BLaER1 (cell line): Measurements from ENCODE around the gene MAP2K5.

Experiments used
- H3K27ac ChIP-seq: shearing (Covaris generic); formaldehyde crosslinking; 2 replicates; pipeline ENCODE4 v1.8.1; 2022
- H3K27me3 ChIP-seq: shearing (Covaris generic); formaldehyde crosslinking; 2 replicates; pipeline ENCODE4 v1.8.1; 2022
- H3K36me3 ChIP-seq: shearing (Covaris generic); formaldehyde crosslinking; 2 replicates; pipeline ENCODE4 v1.8.1; 2022
- H3K4me1 ChIP-seq: shearing (Covaris generic); formaldehyde crosslinking; 2 replicates; pipeline ENCODE4 v1.8.1; 2022
- H3K4me2 ChIP-seq: shearing (Covaris generic); formaldehyde crosslinking; 2 replicates; pipeline ENCODE4 v1.8.1; 2022
- H3K4me3 ChIP-seq: shearing (Covaris generic); formaldehyde crosslinking; 2 replicates; pipeline ENCODE4 v1.8.1; 2022
- H3K9ac ChIP-seq: shearing (Covaris generic); formaldehyde crosslinking; 2 replicates; pipeline ENCODE4 v1.8.1; 2022
- H3K9me3 ChIP-seq: shearing (Covaris generic); formaldehyde crosslinking; 2 replicates; pipeline ENCODE4 v1.8.1; 2022
- H4K20me1 ChIP-seq: shearing (Covaris generic); formaldehyde crosslinking; 2 replicates; pipeline ENCODE4 v1.8.1; 2022
- Cebpa-rat ChIP-seq: shearing (Covaris generic); IDR thresholded peaks from 2 replicates; pipeline ENCODE4 v1.8.1; 2022

MAP2K5 gene

GRCh38 chr15:67521029-67521782 lies 21.3 kb upstream of the MAP2K5 start, which contains the start of gene C15orf61:
C15orf61 (plus strand) TSS chr15:67521131; CDS start chr15:67521249, 118 bp downstream.
- peak within 1 kb of the TSS; percentile 82 for H3K4me3 ChIP-seq
- TF ChIP-seq Cebpa-rat = no peak

GRCh38 chr15:67521783-67522568 lies 20.5 kb upstream of the MAP2K5 start:
- Histone ChIP-seq H3K27me3 (no peaks in the 10 kb centered on the region), H3K4me1 (peaks cover 30% of the 10 kb centered on the region), H3K9ac (peak overlapping the region; percentile 89), H3K9me3 (no peaks in the 10 kb centered on the region), H3K4me2 (peak overlapping the region; percentile 92), H3K4me3 (peak overlapping the region; percentile 82), H4K20me1 (peaks cover 33% of the 10 kb centered on the region), H3K36me3 (peaks cover 25% of the 10 kb centered on the region), H3K27ac (peak overlapping the region; percentile 96)
- peak; percentile 57 for TF ChIP-seq Cebpa-rat

More at GRCh38 chr15:67521029-67521782, 21.3 kb upstream of the MAP2K5 start, which contains the start of gene C15orf61:
- peaks cover 17% of the 10 kb centered on the region for H3K36me3 ChIP-seq
- peak within 1 kb of the TSS; percentile 96 for H3K27ac ChIP-seq
- peaks cover 30% of the 10 kb centered on the region for H3K4me1 ChIP-seq
- peak within 1 kb of the TSS; percentile 89 for H3K9ac ChIP-seq
- H3K9me3 ChIP-seq = no peaks in the 10 kb centered on the region
- peaks cover 33% of the 10 kb centered on the region for H4K20me1 ChIP-seq
- no peaks in the 10 kb centered on the region for H3K27me3 ChIP-seq
- peak within 1 kb of the TSS; percentile 92 for H3K4me2 ChIP-seq

- H3K9ac ChIP-seq = peak overlapping the region; percentile 89; the same call in 1 of the 2 replicates
- H3K4me3 ChIP-seq = 0 out of 2 replicates have a peak overlapping the region, but pooled peaks have one; percentile 82
- peaks cover 29% of the 10 kb centered on the region for H3K36me3 ChIP-seq
- H3K27ac ChIP-seq = no peak overlapping the region
- H3K4me1 ChIP-seq = peaks cover 30% of the 10 kb centered on the region
- TF ChIP-seq Cebpa-rat = no peak
- no peaks in the 10 kb centered on the region for H3K9me3 ChIP-seq
- H3K4me2 ChIP-seq = peak overlapping the region; percentile 92
- no peaks in the 10 kb centered on the region for H3K27me3 ChIP-seq
- H4K20me1 ChIP-seq = peaks cover 33% of the 10 kb centered on the region
Measured at GRCh38 chr15:67523330-67523729, 19.2 kb upstream of the MAP2K5 start.

- Histone ChIP-seq H3K9ac (no peak overlapping the region), H3K4me1 (peaks cover 30% of the 10 kb centered on the region), H3K4me2 (peak overlapping the region; percentile 92; the same call in 1 of the 2 replicates), H3K36me3 (peaks cover 31% of the 10 kb centered on the region), H3K4me3 (no peak overlapping the region), H3K9me3 (no peaks in the 10 kb centered on the region), H4K20me1 (peaks cover 33% of the 10 kb centered on the region), H3K27ac (no peak overlapping the region), H3K27me3 (no peaks in the 10 kb centered on the region)
- TF ChIP-seq Cebpa-rat = no peak
Measured at GRCh38 chr15:67524235-67524634, 18.3 kb upstream of the MAP2K5 start.

- Histone ChIP-seq H3K36me3 (peaks cover 34% of the 10 kb centered on the region), H3K9me3 (no peaks in the 10 kb centered on the region), H3K27me3 (no peaks in the 10 kb centered on the region), H3K4me1 (peaks cover 10% of the 10 kb centered on the region), H3K9ac (no peak overlapping the region), H3K4me3 (no peak overlapping the region), H3K4me2 (no peak overlapping the region), H4K20me1 (peaks cover 19% of the 10 kb centered on the region), H3K27ac (no peak overlapping the region)
- TF ChIP-seq Cebpa-rat = no peak
Measured at GRCh38 chr15:67528513-67528912, 14.0 kb upstream of the MAP2K5 start.

GRCh38 chr15:67531379-67531914 lies 11.1 kb upstream of the MAP2K5 start:
- Histone ChIP-seq H3K4me2 (no peak overlapping the region), H3K36me3 (peaks cover 23% of the 10 kb centered on the region; the same call in 1 of the 2 replicates), H4K20me1 (no peaks in the 10 kb centered on the region; the same call in 1 of the 2 replicates), H3K27ac (no peak overlapping the region), H3K27me3 (no peaks in the 10 kb centered on the region), H3K9ac (no peak overlapping the region), H3K9me3 (no peaks in the 10 kb centered on the region), H3K4me1 (no peaks in the 10 kb centered on the region), H3K4me3 (no peak overlapping the region)
- no peak for TF ChIP-seq Cebpa-rat

- Histone ChIP-seq H3K36me3 (peaks cover 7% of the 10 kb centered on the region; the same call in 1 of the 2 replicates), H3K4me1 (peaks cover 1% of the 10 kb centered on the region), H4K20me1 (no peaks in the 10 kb centered on the region), H3K27me3 (no peaks in the 10 kb centered on the region), H3K4me2 (no peak overlapping the region), H3K4me3 (no peak overlapping the region), H3K27ac (no peak overlapping the region), H3K9ac (no peak overlapping the region), H3K9me3 (no peaks in the 10 kb centered on the region)
- no peak for TF ChIP-seq Cebpa-rat
Measured at GRCh38 chr15:67533873-67534272, 8.6 kb upstream of the MAP2K5 start.

GRCh38 chr15:67534360-67534759 lies 8.1 kb upstream of the MAP2K5 start:
- no peak for TF ChIP-seq Cebpa-rat
- Histone ChIP-seq H4K20me1 (no peaks in the 10 kb centered on the region), H3K36me3 (peaks cover 2% of the 10 kb centered on the region; the same call in 1 of the 2 replicates), H3K9ac (no peak overlapping the region), H3K4me1 (peaks cover 6% of the 10 kb centered on the region), H3K27ac (no peak overlapping the region), H3K27me3 (no peaks in the 10 kb centered on the region), H3K4me2 (no peak overlapping the region), H3K4me3 (no peak overlapping the region), H3K9me3 (no peaks in the 10 kb centered on the region)

- Histone ChIP-seq H3K9me3 (no peaks in the 10 kb centered on the region), H3K27me3 (no peaks in the 10 kb centered on the region), H3K4me1 (peaks cover 28% of the 10 kb centered on the region), H3K4me2 (no peak overlapping the region), H3K27ac (no peak overlapping the region), H3K4me3 (no peak overlapping the region), H3K9ac (no peak overlapping the region), H3K36me3 (no peaks in the 10 kb centered on the region), H4K20me1 (no peaks in the 10 kb centered on the region)
- no peak for TF ChIP-seq Cebpa-rat
Measured at GRCh38 chr15:67537771-67538170, 4.7 kb upstream of the MAP2K5 start.

GRCh38 chr15:67543348-67543718 lies 830 bp downstream of the MAP2K5 start:
- Histone ChIP-seq H3K9ac (peak overlapping the region; percentile 89), H3K27me3 (no peaks in the 10 kb centered on the region), H3K4me1 (peaks cover 46% of the 10 kb centered on the region), H3K36me3 (peaks cover 25% of the 10 kb centered on the region), H3K9me3 (no peaks in the 10 kb centered on the region), H3K4me2 (peak overlapping the region; percentile 87), H3K4me3 (peak overlapping the region; percentile 81), H4K20me1 (no peaks in the 10 kb centered on the region), H3K27ac (0 out of 2 replicates have a peak overlapping the region, but pooled peaks have one; percentile 88)
- TF ChIP-seq Cebpa-rat = no peak
